HAP-1 (cell line): ENCODE results near the gene RP9.

Experiments
- DNase-seq, 2 experiments: peaks; one replicate each; pipeline ENCODE4 v3.0.0-alpha.2; 2016 to 2020; ENCODE audit warnings: low spot score in 2 of 2
- H3K27me3 ChIP-seq: fragments of 250-450 bp; sonication (Bioruptor Pico); 2 replicates; pipeline ENCODE4 v1.5.1; 2020; ENCODE audit warnings: low read depth, mild to moderate bottlenecking, moderate library complexity
- H3K36me3 ChIP-seq: fragments of 250-450 bp; sonication (Bioruptor Pico); replicated peaks from 2 replicates; pipeline ENCODE4 v1.5.1; 2020; ENCODE audit warnings: mild to moderate bottlenecking
- H3K4me1 ChIP-seq: fragments of 250-450 bp; sonication (Bioruptor Pico); 2 replicates; pipeline ENCODE4 v1.5.1; 2020; ENCODE audit warnings: mild to moderate bottlenecking
- H3K4me3 ChIP-seq: fragments of 250-450 bp; sonication (Bioruptor Pico); 2 replicates; pipeline ENCODE4 v1.5.1; 2020; ENCODE audit warnings: mild to moderate bottlenecking, moderate library complexity
- H3K9me3 ChIP-seq: fragments of 250-450 bp; sonication (Bioruptor Pico); 2 replicates; pipeline ENCODE4 v1.5.1; 2020; ENCODE audit warnings: mild to moderate bottlenecking, moderate library complexity
- in situ Hi-C: fragments of 300-500 bp; cut with MboI; formaldehyde crosslinking; loops from 3 replicates; pipeline ENCODE4 v1.14.3; 2020; ENCODE audit warnings: low sequenced_read_pairs, inconsistent platforms, mixed read lengths

Gene RP9

DNA sequence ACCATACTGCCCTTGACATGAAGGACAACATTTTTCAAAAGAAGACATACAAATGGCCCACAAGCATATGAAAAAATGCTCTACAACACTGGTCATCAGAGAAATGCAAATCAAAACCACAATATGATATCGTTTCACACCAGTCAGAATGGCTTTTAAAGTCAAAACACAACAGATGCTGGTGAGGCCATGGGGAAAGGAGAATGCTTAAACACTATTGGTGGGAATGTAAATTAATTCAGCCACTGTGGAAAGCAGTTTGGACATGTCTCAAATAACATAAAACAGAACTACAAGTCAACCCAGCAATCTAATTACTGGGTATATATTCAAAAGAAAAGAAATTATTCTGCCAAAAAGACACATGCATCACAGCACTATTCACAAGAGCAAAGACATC, 42.4 kb downstream of the RP9 start:
- no peak for DNase-seq
- Histone ChIP-seq H3K9me3 (peaks cover 21% of the 10 kb centered on the region), H3K27me3 (no peaks in the 10 kb centered on the region), H3K36me3 (no peaks in the 10 kb centered on the region), H3K4me3 (no peak overlapping the region), H3K4me1 (peaks cover 3% of the 10 kb centered on the region; the same call in 1 of the 2 replicates)
- in situ Hi-C loops = no loop called here

DNA sequence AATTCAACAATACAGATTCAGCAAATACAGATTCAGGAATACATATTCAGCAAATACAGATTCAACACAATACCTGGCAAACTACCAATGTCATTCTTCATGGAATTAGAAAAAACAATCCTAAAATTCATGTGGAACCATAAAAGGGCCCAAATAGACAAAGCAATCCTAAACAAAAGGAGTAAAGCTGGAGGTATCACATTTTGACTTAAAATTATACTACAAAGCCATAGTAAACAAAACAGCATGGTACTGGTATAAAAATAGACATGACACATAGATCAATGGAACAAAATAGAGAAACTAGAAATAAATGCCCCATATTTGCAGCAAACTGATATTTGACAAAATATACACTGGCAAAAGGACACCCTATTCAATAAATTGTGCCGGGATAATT, 43.2 kb downstream of the RP9 start:
- H3K9me3 ChIP-seq = peaks cover 20% of the 10 kb centered on the region
- no peak overlapping the region for H3K4me3 ChIP-seq
- H3K4me1 ChIP-seq = peaks cover 4% of the 10 kb centered on the region; the same call in 1 of the 2 replicates
- H3K27me3 ChIP-seq = no peaks in the 10 kb centered on the region
- DNase-seq = no peak
- no peaks in the 10 kb centered on the region for H3K36me3 ChIP-seq
- in situ Hi-C loops = no loop called here

DNA sequence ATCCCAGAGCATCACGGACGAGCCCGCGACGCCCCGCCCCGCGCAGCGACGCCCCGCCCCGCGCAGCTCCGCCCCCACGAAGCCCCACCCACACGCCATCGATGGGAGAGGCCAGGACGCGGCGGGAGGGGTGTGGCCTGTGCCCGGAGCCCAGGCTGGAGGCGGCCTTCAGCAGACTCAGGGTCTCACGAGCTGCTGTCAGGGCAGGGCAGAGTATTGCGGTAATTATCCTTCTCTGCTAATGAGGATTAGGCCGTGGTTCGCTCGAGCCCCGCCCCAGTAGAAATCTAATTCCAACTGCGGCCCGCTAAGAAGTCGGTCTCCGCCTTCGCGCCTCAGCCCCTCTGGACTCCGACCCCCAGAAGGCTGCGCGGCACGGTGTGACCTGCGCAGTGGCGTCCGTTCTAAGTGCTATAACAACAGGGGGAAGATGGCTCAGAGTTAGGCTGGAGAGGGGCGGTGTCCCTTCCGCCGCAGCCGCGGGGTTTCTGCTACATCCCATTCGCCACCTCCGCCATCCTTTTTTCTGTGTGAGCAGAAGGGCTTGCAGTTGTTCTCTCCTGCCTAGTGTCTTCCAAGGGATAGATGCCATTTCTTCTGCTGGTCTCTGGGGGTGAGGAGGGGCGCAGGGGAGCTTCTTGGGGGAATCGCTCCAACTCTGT, 46.3 kb downstream of the RP9 start:
- no peaks in the 10 kb centered on the region; the same call in none of the 2 replicates for H3K36me3 ChIP-seq
- H3K4me3 ChIP-seq = peak overlapping the region; percentile 80
- in situ Hi-C loops = no loop called here
- no peaks in the 10 kb centered on the region for H3K27me3 ChIP-seq
- peaks cover 6% of the 10 kb centered on the region; the same call in 1 of the 2 replicates for H3K4me1 ChIP-seq
- peaks cover 6% of the 10 kb centered on the region for H3K9me3 ChIP-seq
- peak; percentile 90 to 96 for DNase-seq

DNA sequence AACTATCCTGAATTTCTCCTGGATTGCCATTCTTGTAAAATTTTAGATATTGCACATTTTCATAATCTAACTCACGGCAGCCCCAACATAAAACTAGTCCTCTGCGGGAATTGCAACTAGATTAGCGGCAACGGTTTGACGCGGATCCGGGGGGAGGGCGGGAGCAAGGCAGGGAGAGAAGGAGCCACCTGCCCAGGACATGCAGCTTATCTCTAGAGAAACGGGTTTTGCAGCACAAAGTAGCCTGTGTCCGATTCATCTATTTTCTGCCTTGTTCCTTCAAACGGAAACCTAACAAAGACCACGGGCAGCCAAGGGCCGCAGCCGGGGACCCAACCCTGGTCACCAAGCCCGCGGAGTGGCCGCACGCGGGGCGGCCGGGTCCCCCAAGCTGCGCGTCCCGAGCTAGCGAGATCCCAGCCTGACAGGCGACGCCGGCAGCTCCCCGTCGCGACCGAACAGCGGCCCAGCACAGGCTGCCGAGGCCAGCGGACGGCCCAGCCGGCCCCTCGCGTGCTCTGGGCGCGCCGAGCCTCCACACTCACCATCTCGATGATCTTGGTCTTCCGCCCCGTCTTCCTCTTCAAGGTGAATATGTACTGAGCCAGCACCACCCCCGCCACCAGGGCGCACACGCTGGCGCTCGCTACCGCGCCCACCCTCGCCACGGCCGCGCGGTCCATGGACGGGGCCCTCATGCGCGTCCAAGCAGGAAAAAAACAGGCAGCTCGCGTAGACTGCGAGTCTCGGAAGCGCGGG, 47.0 kb downstream of the RP9 start, which contains the start of gene NT5C3A:
Gene NT5C3A (minus strand): TSS at position 754 of the 759 bp plus-strand sequence. CDS start 71 bp downstream, at position 683.
- H3K27me3 ChIP-seq = no peaks in the 10 kb centered on the region
- DNase-seq = peak; percentile 39 to 54
- peaks cover 6% of the 10 kb centered on the region; the same call in 1 of the 2 replicates for H3K4me1 ChIP-seq
- in situ Hi-C loops = no loop called here
- peaks cover 6% of the 10 kb centered on the region for H3K9me3 ChIP-seq
- H3K4me3 ChIP-seq = peak within 1 kb of the TSS; percentile 80
- H3K36me3 ChIP-seq = no peaks in the 10 kb centered on the region; the same call in none of the 2 replicates

DNA sequence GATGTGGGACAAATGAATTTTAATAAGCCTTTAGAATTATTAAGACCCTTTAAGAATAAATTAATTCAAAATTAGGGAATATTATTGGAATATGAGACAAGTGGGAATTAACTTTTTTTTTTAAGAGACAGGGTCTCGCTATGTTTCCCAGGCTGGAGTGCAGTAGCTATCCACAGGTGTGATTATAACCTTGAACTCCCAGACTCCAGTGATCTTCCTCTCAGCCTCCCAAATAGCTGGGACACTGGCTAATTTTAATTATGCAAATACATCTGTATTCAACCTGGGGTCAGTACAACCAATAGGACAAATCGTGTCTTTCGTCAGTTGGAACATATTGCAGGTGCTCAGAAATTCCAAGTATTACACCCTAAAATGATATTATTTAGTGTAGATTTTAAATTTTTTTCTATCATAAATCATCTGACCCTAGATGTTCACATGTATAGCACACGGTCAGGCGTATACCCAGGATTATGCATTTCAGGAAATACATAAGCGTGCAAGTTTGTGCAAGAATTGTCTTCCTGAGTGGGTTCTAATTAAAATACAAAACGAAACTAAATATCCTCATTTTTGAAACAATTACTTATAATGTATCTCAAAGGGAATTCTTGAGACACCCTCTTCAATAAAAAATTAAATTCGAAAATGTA, 47.8 kb downstream of the RP9 start:
- no peak for DNase-seq

DNA sequence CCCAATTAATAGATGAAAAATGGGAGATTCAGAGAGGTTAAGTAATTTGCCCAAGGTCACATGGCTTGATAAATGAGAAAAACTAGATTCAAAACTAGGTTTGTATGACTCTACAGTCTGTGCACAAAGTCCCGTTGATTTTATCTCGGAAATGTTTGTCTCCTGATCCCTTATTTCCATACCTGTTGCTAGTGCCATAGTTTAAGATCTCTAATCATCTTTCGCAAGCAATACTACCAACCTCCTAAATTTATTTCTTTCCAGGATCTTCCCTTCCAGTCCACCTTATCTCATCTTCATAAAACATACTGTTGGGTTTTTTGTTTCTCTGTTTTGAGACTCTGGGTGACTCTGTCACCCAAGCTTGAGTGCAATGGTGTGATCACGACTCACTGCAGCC, 49.6 kb downstream of the RP9 start:
- peaks cover 6% of the 10 kb centered on the region; the same call in 1 of the 2 replicates for H3K4me1 ChIP-seq
- in situ Hi-C loops = no loop called here
- no peaks in the 10 kb centered on the region for H3K9me3 ChIP-seq
- H3K36me3 ChIP-seq = no peaks in the 10 kb centered on the region; the same call in none of the 2 replicates
- no peaks in the 10 kb centered on the region for H3K27me3 ChIP-seq
- no peak for DNase-seq
- no peak overlapping the region for H3K4me3 ChIP-seq

More for the DNA sequence above, 47.8 kb downstream of the RP9 start:
- Histone ChIP-seq H3K27me3 (no peaks in the 10 kb centered on the region), H3K4me3 (peak overlapping the region; percentile 80), H3K4me1 (peaks cover 6% of the 10 kb centered on the region; the same call in 1 of the 2 replicates), H3K36me3 (no peaks in the 10 kb centered on the region; the same call in none of the 2 replicates), H3K9me3 (peaks cover 5% of the 10 kb centered on the region)
- in situ Hi-C loops = no loop called here

DNA sequence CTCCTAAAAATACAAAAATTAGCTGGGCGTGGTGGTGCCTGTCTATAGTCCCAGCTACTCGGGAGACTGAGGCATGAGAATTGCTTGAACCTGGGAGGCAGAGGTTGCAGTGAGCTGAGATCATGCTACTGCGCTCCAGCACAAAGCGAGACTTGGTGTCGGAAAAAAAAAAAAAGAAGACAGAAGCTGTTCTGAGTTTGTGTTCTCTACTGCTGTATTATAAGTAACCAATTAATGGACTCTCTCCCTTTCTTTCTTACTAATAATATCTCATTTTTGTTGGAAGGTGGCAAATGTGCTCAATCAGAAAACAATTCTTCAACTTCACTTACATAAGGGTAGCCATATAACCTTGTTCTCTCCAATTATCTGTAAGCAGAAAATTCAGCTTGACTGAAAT, 54.0 kb downstream of the RP9 start:
- Histone ChIP-seq H3K36me3 (no peaks in the 10 kb centered on the region; the same call in none of the 2 replicates), H3K4me3 (no peak overlapping the region), H3K9me3 (no peaks in the 10 kb centered on the region), H3K4me1 (peaks cover 9% of the 10 kb centered on the region; the same call in 1 of the 2 replicates), H3K27me3 (no peaks in the 10 kb centered on the region)
- DNase-seq = no peak
- in situ Hi-C loops = no loop called here

DNA sequence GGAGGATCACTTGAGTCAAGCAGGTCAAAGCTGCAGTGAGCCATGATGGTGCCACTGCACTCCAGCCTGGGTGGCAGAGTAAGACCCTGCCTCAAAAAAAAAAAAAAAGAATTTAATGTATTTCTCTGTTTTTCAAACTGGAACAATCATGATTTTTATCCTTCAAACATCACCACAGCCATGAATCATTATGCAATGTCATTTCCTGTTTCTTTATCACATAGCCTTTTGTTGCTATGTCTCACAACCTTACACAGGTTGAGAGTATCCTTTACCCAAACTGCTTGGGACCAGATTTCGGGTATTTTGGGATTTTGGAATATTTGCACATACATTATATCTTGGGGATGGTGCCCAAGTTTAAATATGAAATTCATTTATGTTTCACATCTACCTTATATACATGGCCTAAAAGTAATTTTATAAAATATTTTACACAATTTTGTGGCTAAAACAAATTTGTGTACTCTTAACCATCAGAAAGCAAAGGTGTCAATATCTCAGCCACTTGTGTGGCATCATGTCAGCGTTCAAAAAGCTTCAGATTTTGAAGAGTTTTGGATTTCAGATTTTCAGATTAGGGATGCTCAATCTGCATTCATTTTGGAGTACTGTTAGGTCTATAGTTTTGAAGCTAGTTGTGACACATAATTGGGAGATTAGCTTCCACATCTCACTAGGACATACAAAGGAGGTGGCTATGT, 54.8 kb downstream of the RP9 start:
- Histone ChIP-seq H3K9me3 (no peaks in the 10 kb centered on the region), H3K36me3 (no peaks in the 10 kb centered on the region; the same call in 1 of the 2 replicates), H3K27me3 (no peaks in the 10 kb centered on the region), H3K4me1 (peaks cover 9% of the 10 kb centered on the region; the same call in 1 of the 2 replicates), H3K4me3 (no peak overlapping the region)
- DNase-seq = no peak
- in situ Hi-C loops = no loop called here

DNA sequence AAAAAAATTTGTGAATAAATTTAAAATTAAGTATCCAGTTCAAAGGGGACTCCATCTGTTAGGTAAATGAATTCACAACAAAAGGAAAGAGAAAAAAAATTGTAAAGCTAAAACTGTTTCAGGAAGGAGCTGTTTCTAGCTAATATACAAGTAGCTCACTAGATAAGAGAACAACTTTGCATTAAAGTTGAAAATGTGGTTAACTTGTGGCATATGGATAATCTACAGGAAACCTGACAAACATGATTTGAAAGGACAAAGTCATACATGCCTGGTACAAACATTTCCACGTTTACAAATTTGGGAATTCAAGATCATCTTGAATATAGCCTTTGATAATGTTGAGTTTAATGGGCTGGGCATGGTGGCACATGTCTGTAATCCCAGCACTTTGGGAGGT, 55.5 kb downstream of the RP9 start:
- H3K4me3 ChIP-seq = no peak overlapping the region

DNA sequence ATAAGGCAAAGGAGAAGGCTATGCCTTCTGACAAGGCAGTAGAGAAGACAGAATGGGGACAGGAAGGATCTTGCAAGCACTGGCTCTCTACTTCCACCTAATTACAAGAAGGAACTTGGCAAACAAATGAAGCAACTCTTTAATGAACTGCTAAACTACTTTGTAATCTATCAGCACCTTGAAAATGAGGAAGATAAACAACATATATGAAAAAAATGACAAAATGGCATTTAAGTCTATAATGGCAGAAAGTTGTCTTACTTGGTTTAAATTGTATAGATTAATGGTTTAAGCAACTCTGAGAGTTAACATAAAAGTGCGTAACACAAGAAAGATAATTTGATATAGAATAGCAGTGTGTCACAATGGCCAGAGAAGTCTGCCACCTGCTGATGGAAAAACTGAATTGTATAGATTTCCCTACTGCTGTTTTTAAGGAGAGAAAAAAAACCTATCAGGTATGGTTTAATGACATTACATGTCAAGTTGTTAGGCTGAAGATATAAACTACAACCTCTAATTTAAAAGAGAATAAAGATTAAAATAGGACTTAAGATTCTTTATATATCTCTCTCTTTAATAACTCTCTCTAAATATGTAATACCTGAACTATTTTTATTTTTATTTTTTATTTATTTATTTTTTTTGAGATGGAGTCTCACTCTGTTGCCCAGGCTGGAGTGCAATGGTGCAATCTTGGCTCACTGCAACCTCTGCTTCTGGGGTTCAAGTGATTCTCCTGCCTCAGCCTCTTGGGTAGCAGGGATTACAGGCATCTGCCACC, 58.5 kb downstream of the RP9 start:
- peak; percentile 37 to 47 for DNase-seq
- no peak overlapping the region for H3K4me3 ChIP-seq
- no peaks in the 10 kb centered on the region for H3K9me3 ChIP-seq
- in situ Hi-C loops = no loop called here
- no peaks in the 10 kb centered on the region for H3K27me3 ChIP-seq
- no peaks in the 10 kb centered on the region for H3K36me3 ChIP-seq
- H3K4me1 ChIP-seq = peaks cover 9% of the 10 kb centered on the region

More for the DNA sequence above, 55.5 kb downstream of the RP9 start:
- in situ Hi-C loops = no loop called here
- no peaks in the 10 kb centered on the region for H3K36me3 ChIP-seq
- H3K4me1 ChIP-seq = peaks cover 9% of the 10 kb centered on the region
- no peak for DNase-seq
- no peaks in the 10 kb centered on the region for H3K9me3 ChIP-seq
- no peaks in the 10 kb centered on the region for H3K27me3 ChIP-seq

DNA sequence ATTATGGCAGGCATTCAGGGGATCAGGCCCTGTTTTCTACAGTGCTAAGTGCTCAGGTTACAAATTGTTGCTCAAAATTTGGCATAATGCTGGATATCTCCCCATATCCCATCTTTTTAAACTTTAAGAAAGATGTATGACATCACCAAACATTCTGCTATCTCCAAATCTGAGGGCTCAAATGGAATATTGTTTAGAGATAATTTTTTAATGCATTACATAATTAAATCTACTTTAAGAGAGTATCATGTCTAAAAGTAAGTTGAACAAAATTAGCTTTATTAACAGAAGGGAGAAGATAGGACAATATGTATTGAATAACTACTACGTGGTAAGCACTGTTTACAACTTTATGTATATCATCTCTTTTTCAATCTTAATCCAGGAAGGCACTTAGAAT, 60.5 kb downstream of the RP9 start:
- no peaks in the 10 kb centered on the region for H3K36me3 ChIP-seq
- no peaks in the 10 kb centered on the region for H3K9me3 ChIP-seq
- H3K4me3 ChIP-seq = no peak overlapping the region
- in situ Hi-C loops = no loop called here
- no peaks in the 10 kb centered on the region for H3K27me3 ChIP-seq
- H3K4me1 ChIP-seq = peaks cover 23% of the 10 kb centered on the region
- DNase-seq = no peak

DNA sequence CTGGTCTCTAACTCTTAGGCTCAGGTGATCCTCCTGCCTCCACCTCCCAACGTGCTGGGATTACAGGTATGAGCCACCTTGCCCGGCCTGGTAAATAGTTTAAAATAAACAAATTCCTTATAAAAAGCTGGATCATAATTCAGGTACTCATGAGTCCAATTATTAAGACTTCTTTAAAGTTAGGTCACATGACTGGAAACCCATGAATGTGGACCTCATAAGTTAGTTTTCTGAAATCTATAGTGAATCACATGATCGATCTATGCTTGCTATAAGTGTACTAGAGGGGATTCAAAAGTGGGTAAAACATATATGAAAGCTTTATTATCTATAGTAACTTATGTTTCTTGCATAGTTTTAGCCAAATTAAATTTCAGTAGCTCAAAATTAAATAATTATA, 60.9 kb downstream of the RP9 start:
- in situ Hi-C loops = no loop called here
- DNase-seq = no peak
- Histone ChIP-seq H3K4me1 (peaks cover 24% of the 10 kb centered on the region), H3K4me3 (no peak overlapping the region), H3K36me3 (no peaks in the 10 kb centered on the region), H3K27me3 (no peaks in the 10 kb centered on the region), H3K9me3 (no peaks in the 10 kb centered on the region)

DNA sequence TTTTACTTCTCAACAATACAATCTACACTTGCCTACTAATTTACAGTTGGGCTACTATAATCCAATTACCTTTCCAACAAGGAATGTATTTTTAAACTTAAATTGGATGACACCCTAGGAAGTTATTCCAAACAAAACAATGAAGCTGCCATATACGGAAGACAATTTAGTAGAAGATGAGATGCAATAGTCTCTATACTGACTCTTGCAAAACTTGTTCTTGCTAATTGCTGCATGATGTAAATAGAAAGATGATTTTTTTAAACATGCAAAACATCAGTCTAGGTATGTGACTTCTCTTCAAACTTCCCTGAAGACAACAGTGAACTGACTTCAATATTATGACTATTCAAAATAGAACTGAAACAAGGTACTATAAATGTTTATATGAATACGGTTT, 64.2 kb downstream of the RP9 start:
- Histone ChIP-seq H3K9me3 (no peaks in the 10 kb centered on the region), H3K4me3 (no peak overlapping the region), H3K36me3 (no peaks in the 10 kb centered on the region), H3K4me1 (peaks cover 34% of the 10 kb centered on the region), H3K27me3 (no peaks in the 10 kb centered on the region)
- no peak for DNase-seq
- in situ Hi-C loops = no loop called here
